SK-N-SH treated with all-trans-retinoic acid at 6 μM for 48 hours (cell line): ENCODE measurements around the gene RPP38.

ENCODE experiments used
- ATAC-seq: fragments of 200-7000 bp; cut with Tn5 transposase; 3 replicates; pipeline ENCODE4 v1.9.1; 2020; ENCODE audit warnings: mild to moderate bottlenecking, moderate library complexity
- ARNTL ChIP-seq: fragments of 450-650 bp; formaldehyde crosslinking; IDR thresholded peaks from 2 replicates; pipeline ENCODE4 v1.5.0; 2020; ENCODE audit warnings: low read depth, mild to moderate bottlenecking, moderate library complexity, borderline replicate concordance
- BACH2 ChIP-seq: fragments of 250-450 bp; sonication (Bioruptor Pico); IDR thresholded peaks from 2 replicates; pipeline ENCODE4 v1.9.0; 2021; ENCODE audit warnings: mild to moderate bottlenecking, borderline replicate concordance
- CSDC2 ChIP-seq: fragments of 250-450 bp; sonication (Bioruptor Pico); IDR thresholded peaks from 2 replicates; pipeline ENCODE4 v1.5.0; 2020; ENCODE audit warnings: mild to moderate bottlenecking, moderate library complexity
- CSRNP3 ChIP-seq: fragments of 250-450 bp; sonication (Bioruptor Pico); IDR thresholded peaks from 2 replicates; pipeline ENCODE4 v1.5.1; 2021; ENCODE audit warnings: mild to moderate bottlenecking, moderate library complexity
- ESRRG ChIP-seq: fragments of 250-450 bp; sonication (Bioruptor Pico); IDR thresholded peaks from 2 replicates; pipeline ENCODE4 v1.6.1; 2021; ENCODE audit warnings: mild to moderate bottlenecking
- GLIS3 ChIP-seq: fragments of 250-450 bp; sonication (Bioruptor Pico); IDR thresholded peaks from 2 replicates; pipeline ENCODE4 v1.5.0; 2020; ENCODE audit warnings: mild to moderate bottlenecking, moderate library complexity
- OSR1 ChIP-seq: fragments of 250-450 bp; sonication (Bioruptor Pico); IDR thresholded peaks from 2 replicates; pipeline ENCODE4 v1.8.0; 2022; ENCODE audit warnings: moderate library complexity, mild to moderate bottlenecking, inconsistent platforms
- PATZ1 ChIP-seq: fragments of 250-450 bp; sonication (Bioruptor Pico); IDR thresholded peaks from 2 replicates; pipeline ENCODE4 v1.8.0; 2020; ENCODE audit warnings: mild to moderate bottlenecking, moderate library complexity, borderline replicate concordance
- POU6F1 ChIP-seq: fragments of 250-450 bp; sonication (Bioruptor Pico); IDR thresholded peaks from 2 replicates; pipeline ENCODE4 v1.8.0; 2021; ENCODE audit warnings: low read depth, mild to moderate bottlenecking, moderate library complexity, borderline replicate concordance
- RARB ChIP-seq: fragments of 250-450 bp; sonication (Bioruptor Pico); IDR thresholded peaks from 2 replicates; pipeline ENCODE4 v1.8.0; 2021; ENCODE audit warnings: mild to moderate bottlenecking, moderate library complexity
- SNAI2 ChIP-seq: fragments of 250-450 bp; sonication (Bioruptor Pico); IDR thresholded peaks from 2 replicates; pipeline ENCODE4 v1.5.0; 2020; ENCODE audit warnings: mild to moderate bottlenecking, moderate library complexity
- TCF4 ChIP-seq: fragments of 250-450 bp; sonication (Bioruptor Pico); IDR thresholded peaks from 2 replicates; pipeline ENCODE4 v1.8.0; 2021; ENCODE audit warnings: mild to moderate bottlenecking, moderate library complexity, borderline replicate concordance
- TOX ChIP-seq: fragments of 250-450 bp; sonication (Bioruptor Pico); IDR thresholded peaks from 2 replicates; pipeline ENCODE4 v1.8.0; 2021; ENCODE audit warnings: mild to moderate bottlenecking, moderate library complexity, borderline replicate concordance
- TSHZ2 ChIP-seq: fragments of 250-450 bp; sonication (Bioruptor Pico); IDR thresholded peaks from 2 replicates; pipeline ENCODE4 v1.5.0; 2020; ENCODE audit warnings: mild to moderate bottlenecking, moderate library complexity
- ZC3H10 ChIP-seq: fragments of 250-450 bp; sonication (Bioruptor Pico); IDR thresholded peaks from 2 replicates; pipeline ENCODE4 v1.5.1; 2021; ENCODE audit warnings: mild to moderate bottlenecking, moderate library complexity
- ZFP3 ChIP-seq: fragments of 250-450 bp; sonication (Bioruptor Pico); IDR thresholded peaks from 2 replicates; pipeline ENCODE4 v1.5.0; 2020; ENCODE audit warnings: mild to moderate bottlenecking, moderate library complexity
- ZFP30 ChIP-seq: fragments of 450-650 bp; formaldehyde crosslinking; IDR thresholded peaks from 2 replicates; pipeline ENCODE4 v1.5.0; 2022; ENCODE audit warnings: mild to moderate bottlenecking, moderate library complexity
- ZNF565 ChIP-seq: fragments of 450-650 bp; formaldehyde crosslinking; conservative IDR thresholded peaks from 2 replicates; pipeline ENCODE4 v1.5.0; 2020; ENCODE audit warnings: low read depth, mild to moderate bottlenecking, moderate library complexity
- ZNF8 ChIP-seq: fragments of 450-650 bp; formaldehyde crosslinking; IDR thresholded peaks from 2 replicates; pipeline ENCODE4 v1.5.0; 2020; ENCODE audit warnings: mild to moderate bottlenecking, moderate library complexity

Gene RPP38

GRCh38 chr10:15113766-15114165, 16.6 kb downstream of the RPP38 start:
- no peak for ATAC-seq
- TF ChIP-seq ZNF565 (CRISPR knock-in tag) (no peak), PATZ1 (CRISPR knock-in tag) (no peak), TSHZ2 (no peak), BACH2 (CRISPR knock-in tag) (no peak), ESRRG (CRISPR knock-in tag) (no peak), CSRNP3 (no peak)

GRCh38 chr10:15116225-15116624, 19.1 kb downstream of the RPP38 start:
- no peak for TF ChIP-seq BACH2 (CRISPR knock-in tag)
- TF ChIP-seq ARNTL (CRISPR knock-in tag), result no peak
- no peak for TF ChIP-seq POU6F1 (CRISPR knock-in tag)
- no peak for TF ChIP-seq ZFP30 (CRISPR knock-in tag)
- TF ChIP-seq TCF4, result no peak
- no peak for TF ChIP-seq ZNF565 (CRISPR knock-in tag)
- TF ChIP-seq RARB (CRISPR knock-in tag), result no peak
- no peak for TF ChIP-seq TSHZ2
- no peak for TF ChIP-seq ZFP3 (CRISPR knock-in tag)
- no peak for TF ChIP-seq CSDC2 (CRISPR knock-in tag)
- TF ChIP-seq OSR1, result no peak
- TF ChIP-seq TOX (CRISPR knock-in tag), result no peak
- TF ChIP-seq PATZ1 (CRISPR knock-in tag), result no peak
- no peak for TF ChIP-seq ZNF8 (CRISPR knock-in tag)
- TF ChIP-seq ZC3H10 (CRISPR knock-in tag), result no peak
- TF ChIP-seq GLIS3 (CRISPR knock-in tag), result no peak
- no peak for TF ChIP-seq CSRNP3
- no peak for TF ChIP-seq ESRRG (CRISPR knock-in tag)
- no peak for TF ChIP-seq SNAI2 (CRISPR knock-in tag)
- ATAC-seq, result no peak
